HG03103 (cell line): ENCODE data around the gene NRIP1.
"Not testable (repeated sequence)": the region's sequence is repeated elsewhere in the genome, so short reads cannot be mapped to it uniquely, and the experiment has no call there.

Source experiments
- ATAC-seq: cut with Tn5 transposase; IDR thresholded peaks from one replicate; pipeline ENCODE4 v1.9.1; 2021; ENCODE audit warnings: low read depth; ENCODE audit not compliant: unreplicated experiment

NRIP1 gene

DNA sequence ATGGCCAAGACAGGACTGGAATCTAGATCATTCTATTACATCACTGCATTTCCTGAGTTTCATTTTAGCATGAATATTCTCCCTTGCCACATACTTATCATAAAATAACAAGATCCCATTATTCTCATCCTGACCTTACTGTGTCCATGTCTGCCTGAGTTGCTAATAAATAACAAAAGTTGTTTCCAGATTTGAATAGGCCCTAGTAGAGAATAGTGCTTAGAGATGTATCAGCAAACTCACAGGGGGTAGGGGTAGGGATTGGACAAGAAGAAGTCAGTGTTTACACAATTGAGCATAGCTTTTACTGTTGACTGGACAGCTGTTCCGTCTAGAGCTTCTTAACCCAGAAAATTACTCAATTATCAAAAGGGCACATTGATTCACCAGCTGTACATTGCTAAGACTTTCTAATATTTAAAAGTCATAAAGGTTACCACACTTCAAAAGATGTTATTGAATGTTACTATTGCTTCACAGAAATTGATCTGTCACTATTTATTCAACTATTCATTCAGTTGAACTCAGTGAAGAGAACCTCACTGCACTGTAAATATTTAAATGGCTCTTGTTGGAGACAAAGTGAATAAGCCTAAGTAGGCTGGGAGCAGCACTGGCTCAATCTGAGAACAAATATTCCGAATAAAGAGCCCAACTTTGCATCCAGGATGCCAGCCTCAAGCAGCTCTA lies 121.9 kb downstream of the NRIP1 start:
- no peak for ATAC-seq

DNA sequence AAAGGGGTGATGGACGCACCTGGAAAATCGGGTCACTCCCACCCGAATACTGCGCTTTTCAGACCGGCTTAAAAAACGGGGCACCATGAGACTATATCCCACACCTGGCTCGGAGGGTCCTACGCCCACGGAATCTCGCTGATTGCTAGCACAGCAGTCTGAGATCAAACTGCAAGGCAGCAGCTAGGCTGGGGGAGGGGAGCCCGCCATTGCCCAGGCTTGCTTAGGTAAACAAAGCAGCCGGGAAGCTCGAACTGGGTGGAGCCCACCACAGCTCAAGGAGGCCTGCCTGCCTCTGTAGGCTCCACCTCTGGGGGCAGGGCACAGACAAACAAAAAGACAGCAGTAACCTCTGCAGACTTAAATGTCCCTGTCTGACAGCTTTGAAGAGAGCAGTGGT lies 137.5 kb downstream of the NRIP1 start:
- ATAC-seq = not testable (repeated sequence)

DNA sequence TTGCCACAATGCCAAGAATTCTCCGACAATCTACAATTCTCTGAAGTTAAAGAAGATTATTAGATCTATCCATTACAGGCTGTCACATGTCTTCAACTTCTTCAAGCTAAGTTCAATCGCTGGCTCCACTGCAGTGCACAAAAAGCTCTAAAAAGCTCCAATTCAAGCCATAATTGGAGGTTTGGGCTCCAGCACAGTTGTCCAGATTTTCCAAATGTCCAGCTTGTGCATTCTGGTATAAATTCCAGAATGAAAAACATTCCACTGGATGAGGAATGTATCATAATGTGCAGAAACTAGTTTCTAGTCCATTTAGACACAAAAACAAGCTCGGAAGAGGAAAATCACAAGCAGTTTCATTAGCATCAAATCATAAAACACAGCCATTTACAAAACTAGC lies 138.6 kb downstream of the NRIP1 start:
- no peak for ATAC-seq

DNA sequence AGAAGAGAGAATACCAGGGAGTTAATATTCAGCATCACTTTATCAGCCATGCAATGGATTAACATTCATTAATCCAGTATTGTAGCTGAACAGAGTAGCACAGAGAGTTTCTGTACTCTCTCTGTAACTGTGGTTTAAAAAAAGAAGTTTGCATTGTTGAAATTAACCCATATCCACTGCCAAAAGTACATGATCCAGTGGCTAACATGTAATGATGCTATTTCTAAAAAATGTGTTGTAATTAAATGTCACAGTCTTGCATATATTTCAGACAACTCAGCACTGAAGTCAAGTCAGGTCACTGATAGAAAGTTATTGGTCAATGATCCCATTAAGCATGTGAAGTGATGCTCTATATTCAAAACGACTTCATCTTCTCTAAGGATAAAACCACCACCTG lies 141.3 kb downstream of the NRIP1 start:
- ATAC-seq = no peak

DNA sequence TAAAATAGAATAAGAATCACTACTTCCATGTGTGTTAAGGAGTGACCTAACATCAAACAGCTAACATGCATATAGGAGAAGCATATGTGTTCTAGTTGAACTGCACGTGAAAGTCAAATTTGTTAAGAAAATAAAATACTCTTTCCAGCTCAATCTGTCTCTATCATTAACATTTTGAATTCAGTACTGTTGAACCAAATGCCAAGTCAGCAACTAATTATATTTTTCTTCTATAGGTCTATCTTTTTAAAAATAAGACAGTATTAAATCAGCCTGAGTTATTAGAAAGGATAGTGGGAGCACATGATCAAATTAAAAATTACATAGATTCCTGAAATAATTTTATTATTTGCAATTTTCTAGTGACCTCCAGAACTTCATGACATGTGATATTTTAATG lies 141.8 kb downstream of the NRIP1 start:
- ATAC-seq = no peak

DNA sequence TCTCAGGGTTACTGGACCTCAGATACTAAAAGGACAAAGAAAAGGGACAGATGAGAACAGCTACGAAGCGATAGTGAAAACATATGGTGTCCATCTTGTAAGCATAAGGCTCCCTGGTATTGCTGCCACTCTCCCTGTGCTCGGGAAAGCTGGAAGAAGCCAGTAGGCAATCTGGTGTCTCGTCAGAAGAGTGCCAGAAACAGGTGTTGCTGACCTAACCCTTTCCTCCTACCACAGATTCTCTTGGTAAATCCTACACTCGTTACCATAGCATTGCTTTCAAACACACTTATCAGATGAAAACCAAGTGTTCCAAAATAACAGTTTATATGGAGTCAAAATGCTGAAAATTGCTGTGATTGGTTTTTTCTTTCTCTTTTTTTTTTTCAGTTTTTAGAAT lies 146.3 kb downstream of the NRIP1 start:
- ATAC-seq = no peak

DNA sequence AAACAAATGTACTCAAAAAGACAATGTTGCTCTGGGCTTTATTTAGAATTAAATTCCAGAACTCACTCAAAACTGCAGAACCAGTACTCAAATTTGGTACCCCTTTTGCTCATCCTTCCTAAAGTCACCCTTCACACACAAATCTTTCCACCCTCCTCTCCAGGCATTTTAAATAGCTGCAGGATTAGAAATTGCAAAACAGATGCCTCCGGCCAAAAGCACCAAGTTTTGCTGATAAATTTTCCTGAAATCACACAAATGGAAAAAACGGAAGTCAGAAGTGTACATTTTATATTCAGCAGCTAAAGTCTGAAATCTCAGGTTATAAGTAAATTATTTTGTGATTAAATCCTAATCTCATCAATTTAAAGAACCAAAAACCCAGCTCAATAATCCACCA lies 147.0 kb downstream of the NRIP1 start:
- no peak for ATAC-seq

DNA sequence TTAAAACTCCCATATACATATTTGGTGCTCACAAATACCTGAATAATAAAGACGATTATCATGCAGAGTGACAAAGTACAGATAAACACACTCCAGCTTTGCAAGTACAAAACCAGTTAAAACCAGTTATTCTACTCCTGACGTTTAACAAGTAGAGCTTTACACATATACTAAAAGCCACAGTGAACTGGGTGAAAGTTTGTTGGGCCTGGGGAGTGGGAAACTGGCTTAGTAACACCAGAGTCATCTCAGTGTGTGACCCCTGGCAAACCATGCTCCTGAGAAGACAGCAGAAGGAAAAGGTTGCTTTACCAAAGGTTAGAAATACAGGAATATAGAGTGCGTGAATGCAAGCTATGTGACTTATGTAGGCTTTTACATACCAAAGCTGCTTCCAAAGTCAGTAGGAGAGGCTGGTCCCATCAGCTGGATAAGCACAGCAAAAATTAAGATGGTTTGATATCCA lies 148.1 kb downstream of the NRIP1 start:
- no peak for ATAC-seq

DNA sequence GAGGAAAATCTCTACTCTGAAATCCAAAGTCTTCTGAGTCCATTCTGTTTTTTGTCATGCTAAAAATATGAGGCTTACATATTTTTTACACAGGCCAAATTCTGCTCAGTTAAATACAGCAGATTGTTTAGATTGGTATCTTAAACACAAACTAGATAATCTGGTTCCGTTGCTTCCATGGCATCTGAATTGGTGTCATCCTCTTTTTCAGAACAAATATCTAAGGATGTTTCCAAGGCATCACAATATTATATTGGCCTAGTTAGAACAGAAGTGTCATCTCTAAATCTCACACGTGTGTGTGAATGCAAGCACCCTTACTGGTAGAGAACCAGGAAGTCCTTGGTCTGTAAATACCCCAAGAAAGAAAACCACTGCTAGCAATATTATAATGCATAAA lies 151.2 kb downstream of the NRIP1 start:
- ATAC-seq = no peak

DNA sequence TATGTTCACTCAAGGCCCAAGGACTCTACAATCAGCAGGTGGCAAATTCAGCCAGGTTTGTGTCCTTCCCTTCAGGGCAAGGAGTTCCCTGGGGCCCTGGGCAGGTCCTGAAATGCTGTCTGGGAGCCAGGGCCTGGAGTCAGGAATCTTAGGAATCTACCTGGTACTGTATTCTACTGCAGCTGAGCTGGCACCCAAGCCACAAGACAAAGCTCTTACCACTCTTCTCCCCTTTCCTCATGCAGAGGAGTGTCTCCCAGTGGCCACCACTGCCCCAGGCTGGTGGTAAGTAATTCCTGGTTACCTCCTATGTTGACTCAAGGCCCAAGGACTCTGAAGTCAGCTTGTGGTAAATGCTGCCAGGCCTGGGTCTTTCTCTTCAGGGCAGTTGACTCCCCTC lies 153.4 kb downstream of the NRIP1 start:
- no peak for ATAC-seq
